ES-I3 (cell line): ENCODE results near the gene SEMA4G.

ENCODE experiments used
- H3K36me3 ChIP-seq: 2 replicates; pipeline ENCODE4 v1.6.1; 2013; ENCODE audit warnings: mild to moderate bottlenecking, low read length, control low read depth, moderate library complexity; ENCODE audit not compliant: insufficient read depth
- H3K4me1 ChIP-seq: 2 replicates; pipeline ENCODE4 v1.6.1; 2013; ENCODE audit warnings: mild to moderate bottlenecking, control low read depth, low read length; ENCODE audit not compliant: insufficient read depth
- H3K9ac ChIP-seq: 2 replicates; pipeline ENCODE4 v1.6.1; 2013; ENCODE audit warnings: low read depth, mild to moderate bottlenecking, low read length, moderate library complexity
- H3K9me3 ChIP-seq: 2 replicates; pipeline ENCODE4 v1.6.1; 2013; ENCODE audit warnings: mild to moderate bottlenecking, low read length, moderate library complexity; ENCODE audit not compliant: control insufficient read depth, insufficient read depth

Gene SEMA4G

DNA sequence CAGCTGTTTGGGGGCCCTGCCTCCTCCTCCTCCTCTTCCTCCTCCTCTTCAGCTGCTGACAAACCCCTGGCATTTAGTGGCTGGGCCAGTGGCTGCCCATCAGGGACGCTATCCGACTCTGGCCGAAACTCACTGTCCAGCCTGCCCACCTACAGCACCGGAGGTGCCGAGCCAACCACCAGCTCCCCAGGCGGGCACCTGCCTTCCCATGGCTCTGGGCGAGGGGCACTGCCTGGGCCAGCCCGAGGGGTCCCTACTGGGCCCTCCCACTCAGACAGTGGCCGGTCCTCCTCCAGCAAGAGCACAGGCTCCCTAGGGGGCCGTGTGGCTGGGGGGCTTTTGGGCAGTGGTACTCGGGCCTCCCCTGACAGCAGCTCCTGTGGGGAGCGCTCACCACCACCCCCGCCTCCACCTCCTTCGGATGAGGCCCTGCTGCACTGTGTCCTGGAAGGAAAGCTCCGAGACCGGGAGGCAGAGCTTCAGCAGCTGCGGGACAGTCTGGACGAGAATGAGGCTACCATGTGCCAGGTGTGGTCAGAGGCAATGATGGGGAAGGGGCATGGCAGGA lies 34.4 kb downstream of the SEMA4G start:
- peaks cover 10% of the 10 kb centered on the region for H3K4me1 ChIP-seq
- no peaks in the 10 kb centered on the region for H3K9me3 ChIP-seq
- H3K36me3 ChIP-seq = peaks cover 8% of the 10 kb centered on the region; the same call in 1 of the 2 replicates
- no peak overlapping the region for H3K9ac ChIP-seq

DNA sequence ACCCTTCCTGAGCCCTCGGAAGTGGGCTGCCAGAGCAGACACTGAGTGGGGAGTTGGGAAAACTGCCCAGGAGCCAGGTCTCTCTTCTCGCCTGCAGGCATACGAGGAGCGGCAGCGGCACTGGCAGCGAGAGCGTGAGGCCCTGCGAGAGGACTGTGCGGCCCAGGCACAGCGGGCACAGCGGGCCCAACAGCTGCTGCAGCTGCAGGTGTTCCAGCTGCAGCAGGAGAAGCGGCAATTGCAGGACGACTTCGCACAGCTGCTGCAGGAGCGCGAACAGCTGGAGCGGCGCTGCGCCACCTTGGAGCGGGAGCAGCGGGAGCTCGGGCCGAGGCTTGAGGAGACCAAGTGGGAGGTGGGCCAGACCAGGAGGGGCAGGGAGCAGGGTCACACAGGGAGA lies 36.1 kb downstream of the SEMA4G start:
- Histone ChIP-seq H3K9ac (no peak overlapping the region), H3K9me3 (no peaks in the 10 kb centered on the region), H3K4me1 (peaks cover 12% of the 10 kb centered on the region), H3K36me3 (peaks cover 8% of the 10 kb centered on the region; the same call in 1 of the 2 replicates)

- H3K36me3 ChIP-seq = peaks cover 8% of the 10 kb centered on the region; the same call in 1 of the 2 replicates
- peaks cover 9% of the 10 kb centered on the region for H3K4me1 ChIP-seq
- no peaks in the 10 kb centered on the region for H3K9me3 ChIP-seq
- H3K9ac ChIP-seq = no peak overlapping the region
These were observed 36.7 kb downstream of the SEMA4G start for GRCh38 chr10:101005869-101006567.

- peaks cover 8% of the 10 kb centered on the region; the same call in 1 of the 2 replicates for H3K36me3 ChIP-seq
- no peak overlapping the region for H3K9ac ChIP-seq
- H3K4me1 ChIP-seq = peaks cover 6% of the 10 kb centered on the region; the same call in 1 of the 2 replicates
- no peaks in the 10 kb centered on the region for H3K9me3 ChIP-seq
These were observed 37.3 kb downstream of the SEMA4G start for GRCh38 chr10:101006593-101007098.

- no peak overlapping the region for H3K9ac ChIP-seq
- H3K4me1 ChIP-seq = peaks cover 6% of the 10 kb centered on the region; the same call in 1 of the 2 replicates
- no peaks in the 10 kb centered on the region for H3K9me3 ChIP-seq
- H3K36me3 ChIP-seq = peaks cover 8% of the 10 kb centered on the region; the same call in 1 of the 2 replicates
These were observed 37.9 kb downstream of the SEMA4G start for GRCh38 chr10:101007099-101007711.

- Histone ChIP-seq H3K4me1 (peaks cover 6% of the 10 kb centered on the region; the same call in 1 of the 2 replicates), H3K9me3 (no peaks in the 10 kb centered on the region), H3K9ac (no peak overlapping the region), H3K36me3 (peaks cover 3% of the 10 kb centered on the region; the same call in 1 of the 2 replicates)
These were observed 38.9 kb downstream of the SEMA4G start for GRCh38 chr10:101007915-101008822.

- no peak overlapping the region for H3K9ac ChIP-seq
- H3K36me3 ChIP-seq = peaks cover 3% of the 10 kb centered on the region; the same call in 1 of the 2 replicates
- H3K4me1 ChIP-seq = peaks cover 6% of the 10 kb centered on the region; the same call in 1 of the 2 replicates
- no peaks in the 10 kb centered on the region for H3K9me3 ChIP-seq
These were observed 39.6 kb downstream of the SEMA4G start for GRCh38 chr10:101008823-101009423.

DNA sequence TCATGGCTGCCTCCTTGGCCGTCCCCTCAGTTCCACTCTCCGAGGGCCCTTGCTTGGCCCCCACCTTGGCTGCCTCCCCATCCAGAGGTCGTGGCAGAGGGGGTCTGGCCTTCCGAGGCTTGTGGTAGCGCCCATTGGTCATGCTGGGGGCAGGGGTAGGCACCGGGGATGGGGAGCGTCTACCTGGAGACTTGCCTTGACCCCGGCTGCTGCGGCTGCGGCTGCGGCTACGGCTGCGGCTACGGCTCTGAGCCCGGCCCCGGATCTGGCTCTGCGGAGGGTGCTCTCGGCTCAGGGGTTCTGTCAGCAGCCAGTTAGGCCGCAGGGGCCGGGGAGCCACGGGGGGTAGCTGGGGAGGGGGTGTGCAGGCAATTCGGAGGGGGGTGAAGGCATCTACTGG lies 41.0 kb downstream of the SEMA4G start:
- Histone ChIP-seq H3K9ac (no peak overlapping the region), H3K9me3 (no peaks in the 10 kb centered on the region), H3K36me3 (0 out of 2 replicates have a peak, but pooled peaks cover 3% of the 10 kb centered on the region), H3K4me1 (peaks cover 6% of the 10 kb centered on the region; the same call in 1 of the 2 replicates)

- no peak overlapping the region for H3K9ac ChIP-seq
- H3K9me3 ChIP-seq = no peaks in the 10 kb centered on the region
- peaks cover 6% of the 10 kb centered on the region; the same call in 1 of the 2 replicates for H3K4me1 ChIP-seq
- no peaks in the 10 kb centered on the region for H3K36me3 ChIP-seq
These were observed 42.5 kb downstream of the SEMA4G start for GRCh38 chr10:101011517-101012423.

DNA sequence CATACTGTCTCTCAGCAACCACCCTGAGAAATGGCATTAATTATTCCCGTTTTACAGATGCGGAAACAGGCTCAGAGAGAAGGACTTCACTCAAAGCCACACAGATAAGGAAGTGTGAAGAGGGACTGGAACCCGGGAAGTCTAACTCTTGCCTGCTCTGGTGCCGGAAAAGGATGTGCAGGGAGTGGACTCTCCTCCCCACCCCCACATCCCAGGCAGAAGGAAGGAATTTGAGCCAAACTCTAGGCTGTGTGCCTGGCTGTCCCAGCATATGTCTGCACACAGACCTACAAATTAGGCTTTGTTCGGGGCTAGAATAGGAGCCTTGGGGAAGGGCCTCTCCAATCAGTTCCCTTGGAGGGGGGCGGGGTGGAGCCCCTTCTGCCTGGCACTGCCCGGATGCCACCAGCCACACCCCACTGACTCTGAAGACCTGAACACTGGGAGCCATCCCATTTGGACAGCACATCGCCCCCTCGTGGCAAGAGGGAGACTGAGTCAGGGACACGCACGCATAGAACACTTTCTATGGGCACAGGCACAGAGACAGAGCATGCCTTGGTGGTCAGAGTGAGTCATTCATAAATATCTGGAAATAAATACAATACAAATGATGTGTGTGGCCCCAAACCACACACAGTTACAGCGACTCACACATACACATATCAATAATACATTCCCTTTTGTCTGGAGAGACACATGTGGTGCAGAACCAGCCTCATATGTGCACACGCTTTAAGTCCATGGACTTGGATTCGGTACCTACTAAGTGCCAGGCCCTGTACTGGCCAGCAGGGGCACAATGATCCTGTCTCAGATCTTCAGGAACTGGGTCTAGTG lies 43.4 kb downstream of the SEMA4G start:
- no peaks in the 10 kb centered on the region for H3K36me3 ChIP-seq
- H3K9me3 ChIP-seq = no peaks in the 10 kb centered on the region
- H3K9ac ChIP-seq = no peak overlapping the region
- H3K4me1 ChIP-seq = peaks cover 6% of the 10 kb centered on the region; the same call in 1 of the 2 replicates

DNA sequence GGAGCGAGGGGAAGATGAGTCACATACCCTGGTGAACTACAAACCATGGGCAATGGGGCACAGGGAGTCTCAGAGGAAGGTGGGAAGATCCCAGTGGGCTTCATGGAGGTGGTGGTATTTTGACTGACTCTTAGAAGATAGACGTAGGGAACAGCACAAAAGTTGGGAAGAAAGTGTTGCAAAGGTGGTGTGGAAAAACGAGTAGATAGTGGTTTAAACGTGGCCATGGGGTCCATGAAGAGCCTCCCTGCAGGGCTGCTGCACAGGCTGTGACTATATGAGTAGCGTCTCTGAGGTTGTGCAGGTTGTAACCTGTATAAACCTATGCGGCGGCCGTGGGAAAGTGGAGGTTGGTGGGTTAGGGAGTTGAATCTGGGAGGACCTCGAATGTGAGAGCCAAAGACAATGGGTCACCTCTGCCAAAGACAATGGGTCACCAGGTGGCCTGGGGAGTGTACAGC lies 44.1 kb downstream of the SEMA4G start:
- Histone ChIP-seq H3K4me1 (peaks cover 5% of the 10 kb centered on the region; the same call in 1 of the 2 replicates), H3K9me3 (no peaks in the 10 kb centered on the region), H3K9ac (no peak overlapping the region), H3K36me3 (no peaks in the 10 kb centered on the region)
